Measurements from ENCODE around the gene GABBR2. TPM values are rescaled to one million over a fixed set of nuclear protein-coding genes. Genes with fewer than 3 reads are reported as not detected.

Gene GABBR2
- total and polyA plus RNA-seq, 2 experiments from 2014 or later = 0.89 to 1.3 TPM

GRCh38 chr9:98736226-98736625 lies 27.5 kb upstream of the GABBR2 start:
- TF ChIP-seq EZH2phosphoT487 (IDR thresholded peaks at IDR 0.05; ENCODE audit: unreplicated experiment) (no peak), CREB1 (CRISPR knock-in tag; IDR thresholded peaks at IDR 0.05; ENCODE audit: low read depth) (no peak), ZNF331 (CRISPR knock-in tag; IDR thresholded peaks at IDR 0.05; ENCODE audit: low read depth) (no peak), ETS1 (IDR thresholded peaks at IDR 0.05) (no peak), ZNF114 (CRISPR knock-in tag; IDR thresholded peaks at IDR 0.05) (no peak), POLR2AphosphoS5 (IDR thresholded peaks at IDR 0.05; ENCODE audit: low read depth) (no peak), ZNF462 (CRISPR knock-in tag; IDR thresholded peaks at IDR 0.05) (no peak), REST (IDR thresholded peaks at IDR 0.05; ENCODE audit: unreplicated experiment) (no peak), NANOG (IDR thresholded peaks at IDR 0.05; ENCODE audit: borderline replicate concordance) (no peak), EZH2 (IDR thresholded peaks at IDR 0.05; ENCODE audit: low read depth, unreplicated experiment) (no peak), STAT1 (IDR thresholded peaks at IDR 0.05; ENCODE audit: unreplicated experiment) (no peak), JUNB (IDR thresholded peaks at IDR 0.05; ENCODE audit: unreplicated experiment) (no peak)
- TF ChIP-seq, protein P1, sequence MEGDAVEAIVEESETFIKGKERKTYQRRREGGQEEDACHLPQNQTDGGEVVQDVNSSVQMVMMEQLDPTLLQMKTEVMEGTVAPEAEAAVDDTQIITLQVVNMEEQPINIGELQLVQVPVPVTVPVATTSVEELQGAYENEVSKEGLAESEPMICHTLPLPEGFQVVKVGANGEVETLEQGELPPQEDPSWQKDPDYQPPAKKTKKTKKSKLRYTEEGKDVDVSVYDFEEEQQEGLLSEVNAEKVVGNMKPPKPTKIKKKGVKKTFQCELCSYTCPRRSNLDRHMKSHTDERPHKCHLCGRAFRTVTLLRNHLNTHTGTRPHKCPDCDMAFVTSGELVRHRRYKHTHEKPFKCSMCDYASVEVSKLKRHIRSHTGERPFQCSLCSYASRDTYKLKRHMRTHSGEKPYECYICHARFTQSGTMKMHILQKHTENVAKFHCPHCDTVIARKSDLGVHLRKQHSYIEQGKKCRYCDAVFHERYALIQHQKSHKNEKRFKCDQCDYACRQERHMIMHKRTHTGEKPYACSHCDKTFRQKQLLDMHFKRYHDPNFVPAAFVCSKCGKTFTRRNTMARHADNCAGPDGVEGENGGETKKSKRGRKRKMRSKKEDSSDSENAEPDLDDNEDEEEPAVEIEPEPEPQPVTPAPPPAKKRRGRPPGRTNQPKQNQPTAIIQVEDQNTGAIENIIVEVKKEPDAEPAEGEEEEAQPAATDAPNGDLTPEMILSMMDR (conservative IDR thresholded peaks at IDR 0.05; ENCODE audit: low read depth in 2 of 2) = no peak
- no peak overlapping the region for H3K4me3 Mint-ChIP-seq
- H3K9me2 ChIP-seq (ENCODE audit: insufficient read depth) = 0 out of 2 replicates have a peak, but pooled peaks cover 3% of the 10 kb centered on the region
- H3K4me1 ChIP-seq (ENCODE audit: insufficient read depth) = 0 out of 2 replicates have a peak, but pooled peaks cover 3% of the 10 kb centered on the region
- H3K9me3 Mint-ChIP-seq = peaks cover 15% of the 10 kb centered on the region
- H3K27ac ChIP-seq (ENCODE audit: low read depth) = no peak overlapping the region
- no peak overlapping the region for H2AFZ ChIP-seq
- H4K20me1 ChIP-seq (replicated peaks; ENCODE audit: insufficient read depth) = no peaks in the 10 kb centered on the region
- H3K4me1 Mint-ChIP-seq = peaks cover 3% of the 10 kb centered on the region
- no peak overlapping the region for H3K4me3 ChIP-seq
- peaks cover 39% of the 10 kb centered on the region for H3K36me3 Mint-ChIP-seq (ENCODE audit: low read depth)
- ATAC-seq (no peak), DNase-seq (ENCODE audit: low spot score) (no peak)
- H3K36me3 ChIP-seq (ENCODE audit: insufficient read depth) = peaks cover 8% of the 10 kb centered on the region
- H3K27ac Mint-ChIP-seq = no peak overlapping the region
- no peaks in the 10 kb centered on the region for H3K79me2 ChIP-seq (replicated peaks; ENCODE audit: insufficient read depth)
- H3K4me2 ChIP-seq = no peak overlapping the region
- H3K27me3 Mint-ChIP-seq (ENCODE audit: insufficient read depth, low read depth, poor library complexity) = peaks cover 8% of the 10 kb centered on the region
- H3K27me3 ChIP-seq (ENCODE audit: insufficient read depth) = no peaks in the 10 kb centered on the region
- H3F3A ChIP-seq (replicated peaks; ENCODE audit: low read depth) = no peaks in the 10 kb centered on the region

Data from GM23338 (cell line).